RWPE2 (cell line): ENCODE measurements around the gene GPX2.

Source experiments
- ATAC-seq: fragments of 200-7000 bp; cut with Tn5 transposase; 3 replicates; pipeline ENCODE4 v1.9.1; 2021; ENCODE audit warnings: low read depth
- DNase-seq: peaks from one replicate; pipeline ENCODE4 v3.0.0-alpha.2; 2020; ENCODE audit warnings: low spot score
- H3K27ac ChIP-seq: fragments of 450-650 bp; 2 replicates; pipeline ENCODE4 v1.5.1; 2017; ENCODE audit warnings: mild to moderate bottlenecking; ENCODE audit not compliant: poor library complexity, severe bottlenecking
- H3K27me3 ChIP-seq: fragments of 250-450 bp; sonication (Bioruptor Pico); 2 replicates; pipeline ENCODE4 v1.5.1; 2021; ENCODE audit warnings: mild to moderate bottlenecking, moderate library complexity; ENCODE audit not compliant: insufficient read depth, poor library complexity, severe bottlenecking
- H3K36me3 ChIP-seq: fragments of 250-450 bp; sonication (Bioruptor Pico); 2 replicates; pipeline ENCODE4 v1.5.1; 2020; ENCODE audit warnings: low read depth, mild to moderate bottlenecking, moderate library complexity
- H3K4me1 ChIP-seq: fragments of 250-450 bp; sonication (Bioruptor Pico); 2 replicates; pipeline ENCODE4 v1.5.1; 2021; ENCODE audit warnings: mild to moderate bottlenecking, moderate library complexity; ENCODE audit not compliant: insufficient read depth, poor library complexity, severe bottlenecking
- H3K4me3 ChIP-seq: fragments of 250-450 bp; sonication (Bioruptor Pico); 2 replicates; pipeline ENCODE4 v1.5.1; 2021; ENCODE audit warnings: mild to moderate bottlenecking, moderate library complexity; ENCODE audit not compliant: severe bottlenecking
- H3K9me3 ChIP-seq: fragments of 250-450 bp; sonication (Bioruptor Pico); 2 replicates; pipeline ENCODE4 v1.5.1; 2021; ENCODE audit warnings: mild to moderate bottlenecking, moderate library complexity; ENCODE audit not compliant: severe bottlenecking
- TF ChIP-seq, protein P1 (sequence below): fragments of 450-650 bp; IDR thresholded peaks from one replicate; pipeline ENCODE4 v1.5.1; 2017; ENCODE audit warnings: mild to moderate bottlenecking, moderate library complexity; ENCODE audit not compliant: poor library complexity, severe bottlenecking

The GPX2 gene

DNA sequence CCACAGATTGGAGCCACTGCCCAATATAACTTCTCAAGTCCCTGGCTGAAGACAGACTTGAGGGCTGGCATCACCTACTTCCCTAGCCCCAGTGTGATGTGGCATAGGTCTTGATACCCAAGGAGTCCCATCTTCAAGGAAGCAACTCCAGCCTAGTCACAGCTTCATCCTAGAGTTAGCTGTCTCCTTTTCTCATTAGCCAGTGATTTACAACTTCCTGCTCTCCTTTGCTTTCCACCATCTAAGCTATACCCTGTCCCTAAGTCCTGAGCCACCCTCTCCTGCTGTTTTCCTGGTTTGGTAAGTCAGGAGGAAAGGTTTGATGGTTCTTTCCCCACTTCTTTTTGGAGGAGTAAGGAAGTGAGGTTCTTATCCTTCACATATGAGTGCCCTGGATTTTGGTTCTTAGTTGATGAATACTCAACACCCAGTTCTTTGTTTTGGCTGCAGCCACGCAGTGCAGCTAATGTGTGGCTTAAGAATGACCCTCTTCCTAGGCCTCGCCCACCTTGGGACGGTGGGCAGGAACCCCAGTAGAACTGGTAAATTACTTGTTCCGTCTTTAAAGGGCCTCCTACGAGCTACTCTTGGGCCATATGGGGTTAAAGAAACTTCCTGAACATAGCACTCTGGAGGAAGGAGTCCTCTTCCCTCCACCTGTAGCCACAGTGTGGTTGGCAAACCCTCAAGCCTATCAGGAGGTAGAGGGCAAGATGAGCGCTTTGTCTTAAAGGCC lies 3.9 kb upstream of the GPX2 start:
- DNase-seq (no peak), ATAC-seq (no peak)
- no peaks in the 10 kb centered on the region for H3K9me3 ChIP-seq
- H3K4me1 ChIP-seq = peaks cover 15% of the 10 kb centered on the region
- H3K27me3 ChIP-seq = no peaks in the 10 kb centered on the region
- TF ChIP-seq, protein P1, sequence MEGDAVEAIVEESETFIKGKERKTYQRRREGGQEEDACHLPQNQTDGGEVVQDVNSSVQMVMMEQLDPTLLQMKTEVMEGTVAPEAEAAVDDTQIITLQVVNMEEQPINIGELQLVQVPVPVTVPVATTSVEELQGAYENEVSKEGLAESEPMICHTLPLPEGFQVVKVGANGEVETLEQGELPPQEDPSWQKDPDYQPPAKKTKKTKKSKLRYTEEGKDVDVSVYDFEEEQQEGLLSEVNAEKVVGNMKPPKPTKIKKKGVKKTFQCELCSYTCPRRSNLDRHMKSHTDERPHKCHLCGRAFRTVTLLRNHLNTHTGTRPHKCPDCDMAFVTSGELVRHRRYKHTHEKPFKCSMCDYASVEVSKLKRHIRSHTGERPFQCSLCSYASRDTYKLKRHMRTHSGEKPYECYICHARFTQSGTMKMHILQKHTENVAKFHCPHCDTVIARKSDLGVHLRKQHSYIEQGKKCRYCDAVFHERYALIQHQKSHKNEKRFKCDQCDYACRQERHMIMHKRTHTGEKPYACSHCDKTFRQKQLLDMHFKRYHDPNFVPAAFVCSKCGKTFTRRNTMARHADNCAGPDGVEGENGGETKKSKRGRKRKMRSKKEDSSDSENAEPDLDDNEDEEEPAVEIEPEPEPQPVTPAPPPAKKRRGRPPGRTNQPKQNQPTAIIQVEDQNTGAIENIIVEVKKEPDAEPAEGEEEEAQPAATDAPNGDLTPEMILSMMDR = no peak
- H3K36me3 ChIP-seq = 0 out of 2 replicates have a peak, but pooled peaks cover 3% of the 10 kb centered on the region
- H3K4me3 ChIP-seq = no peak overlapping the region
- no peak overlapping the region for H3K27ac ChIP-seq

DNA sequence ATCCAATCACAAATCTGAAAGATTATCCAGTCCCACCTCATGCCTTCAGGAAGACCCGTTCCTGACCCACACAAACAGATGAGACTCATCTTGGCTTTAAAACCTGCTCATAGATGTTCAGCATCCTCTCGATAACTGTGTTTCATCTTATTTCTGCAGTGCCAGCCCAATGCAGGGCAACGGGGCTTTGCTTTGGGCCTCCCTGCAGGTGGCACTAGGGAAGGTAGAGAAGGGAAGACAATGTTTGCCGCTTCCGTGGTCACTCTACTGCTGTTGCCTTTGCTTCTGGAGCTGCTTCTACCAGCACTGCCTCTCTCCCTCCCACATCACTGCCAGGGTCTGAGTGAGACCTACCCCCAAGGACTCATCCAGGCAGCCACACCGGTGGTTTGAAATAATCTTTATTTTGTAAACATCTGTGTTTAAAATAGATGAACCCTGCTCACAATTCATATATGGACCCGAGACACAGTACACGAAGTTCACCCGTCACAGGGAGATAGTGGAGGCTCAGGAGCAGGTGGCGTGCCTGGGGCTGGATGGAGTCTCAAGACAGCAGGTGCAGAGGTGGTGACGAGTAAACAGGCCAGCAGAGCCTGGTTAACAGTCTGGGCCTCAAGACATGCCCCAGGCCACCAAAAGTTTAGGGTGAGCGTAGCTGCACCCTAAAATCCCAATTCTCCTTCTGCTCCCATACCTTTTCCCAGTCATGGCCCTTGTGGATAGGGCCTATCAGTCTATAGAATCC lies 3.1 kb upstream of the GPX2 start:
- H3K4me3 ChIP-seq = no peak overlapping the region
- H3K4me1 ChIP-seq = peaks cover 15% of the 10 kb centered on the region
- H3K36me3 ChIP-seq = 0 out of 2 replicates have a peak, but pooled peaks cover 3% of the 10 kb centered on the region
- H3K27ac ChIP-seq = no peak overlapping the region
- no peak for DNase-seq
- TF ChIP-seq, protein P1 = no peak
- no peaks in the 10 kb centered on the region for H3K27me3 ChIP-seq
- H3K9me3 ChIP-seq = no peaks in the 10 kb centered on the region
- ATAC-seq = no peak

DNA sequence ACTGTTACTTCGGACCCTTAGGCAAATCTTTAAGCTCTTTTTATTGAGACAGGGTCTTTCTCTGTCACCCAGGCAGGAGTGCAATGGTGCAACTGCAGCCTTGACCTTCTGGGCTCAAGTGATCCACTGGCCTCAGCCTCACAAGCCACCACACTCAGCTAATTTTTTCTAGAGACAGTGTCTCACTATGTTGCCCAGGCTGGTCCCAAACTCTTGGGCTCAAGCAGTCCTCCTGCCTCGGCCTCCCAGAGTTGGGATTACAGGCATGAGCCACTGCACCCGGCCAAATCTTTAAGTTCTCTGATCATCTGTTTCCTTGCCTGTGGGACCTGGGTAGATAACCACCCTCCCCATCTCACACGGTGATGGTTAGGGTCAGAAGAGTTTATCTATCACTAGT lies 2.3 kb upstream of the GPX2 start:
- TF ChIP-seq, protein P1 = no peak
- Histone ChIP-seq H3K27me3 (no peaks in the 10 kb centered on the region), H3K9me3 (no peaks in the 10 kb centered on the region), H3K4me1 (peaks cover 15% of the 10 kb centered on the region), H3K27ac (no peak overlapping the region), H3K4me3 (no peak overlapping the region), H3K36me3 (0 out of 2 replicates have a peak, but pooled peaks cover 3% of the 10 kb centered on the region)
- DNase-seq (no peak), ATAC-seq (no peak)

DNA sequence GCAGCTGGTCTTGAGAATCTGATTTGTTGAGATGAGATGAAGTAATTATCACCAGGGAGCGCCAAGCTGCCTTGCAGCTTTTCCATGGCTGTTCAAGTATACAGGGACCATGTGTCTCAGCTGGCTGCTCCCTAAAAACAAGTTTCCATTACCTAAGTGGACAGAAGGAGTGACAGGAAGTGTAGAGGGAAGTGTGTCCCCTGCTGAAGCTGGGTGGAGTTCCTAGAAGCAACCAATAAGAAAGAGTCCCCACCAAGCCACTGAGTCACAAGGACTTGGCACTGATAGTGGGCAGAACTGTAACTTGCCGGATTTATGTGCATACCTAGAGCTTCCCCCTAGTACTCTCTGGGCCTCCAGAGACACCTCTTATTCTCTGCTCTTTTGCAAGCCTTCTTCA lies 1.5 kb upstream of the GPX2 start:
- H3K27me3 ChIP-seq = no peaks in the 10 kb centered on the region
- DNase-seq (no peak), ATAC-seq (no peak)
- H3K4me3 ChIP-seq = no peak overlapping the region
- TF ChIP-seq, protein P1 = no peak
- no peaks in the 10 kb centered on the region for H3K9me3 ChIP-seq
- H3K4me1 ChIP-seq = peaks cover 15% of the 10 kb centered on the region
- H3K27ac ChIP-seq = no peak overlapping the region
- H3K36me3 ChIP-seq = 0 out of 2 replicates have a peak, but pooled peaks cover 3% of the 10 kb centered on the region
